Activated CD4-positive, alpha-beta T cell treated with anti-CD3 and anti-CD28 coated beads for 36 hours (primary cell): Measurements from ENCODE around the gene POLR3H. TPM values are rescaled to one million over a fixed set of nuclear protein-coding genes. Genes with fewer than 3 reads are reported as not detected.
"Not testable (repeated sequence)": the region's sequence is repeated elsewhere in the genome, so short reads cannot be mapped to it uniquely, and the experiment has no call there.

Experiments used
- ATAC-seq: fragments of 200-7000 bp; cut with Tn5 transposase; one replicate; pipeline ENCODE4 v1.10.0; 2021; ENCODE audit warnings: mild to moderate bottlenecking, moderate library complexity
- CTCF ChIA-PET: fragments of 350-600 bp; sonication (Branson Sonifier 250); formaldehyde crosslinking; loops from one replicate; lab custom pipeline; 2021; ENCODE audit warnings: antibody characterized with exemption; lab: Charles Lee
- POLR2A ChIA-PET: fragments of 350-600 bp; sonication (Branson Sonifier 250); formaldehyde crosslinking; loops from one replicate; lab custom pipeline; 2021; ENCODE audit warnings: antibody characterized with exemption, inconsistent platforms; lab: Charles Lee
- DNase-seq: peaks from one replicate; pipeline ENCODE4 v3.0.0-alpha.2; 2020
- H3K27ac Mint-ChIP-seq: one replicate; pipeline ENCODE4 v1.8.0; 2021; ENCODE audit warnings: mixed read lengths
- H3K27me3 Mint-ChIP-seq: one replicate; pipeline ENCODE4 v1.8.0; 2021; ENCODE audit warnings: mixed read lengths
- H3K36me3 Mint-ChIP-seq: one replicate; pipeline ENCODE4 v1.8.0; 2021; ENCODE audit warnings: low read depth, mixed read lengths
- H3K4me1 Mint-ChIP-seq: one replicate; pipeline ENCODE4 v1.8.0; 2021; ENCODE audit warnings: mixed read lengths
- H3K4me3 Mint-ChIP-seq: one replicate; pipeline ENCODE4 v1.8.0; 2021; ENCODE audit warnings: mild to moderate bottlenecking, moderate library complexity, mixed read lengths
- H3K9me3 Mint-ChIP-seq: one replicate; pipeline ENCODE4 v1.8.0; 2021; ENCODE audit warnings: low read depth, mixed read lengths
- intact Hi-C, 2 experiments: fragments of 100-400 bp; cut with DNase I in 1 of 2; cut with micrococcal nuclease in 1 of 2; formaldehyde crosslinking; loops; one replicate each; pipeline versions ENCODE4 v1.14.2 to v1.15.1; 2022 to 2024; cut with DNase I, micrococcal nuclease
- total RNA-seq, 2 experiments: library from RNA; stranded (reverse); gene quantifications; one replicate each; pipeline ENCODE4 v1.2.3, GENCODE V29; 2021

POLR3H gene
- total RNA-seq, 2 experiments from 2014 or later = 18.3 to 24.6 TPM

DNA sequence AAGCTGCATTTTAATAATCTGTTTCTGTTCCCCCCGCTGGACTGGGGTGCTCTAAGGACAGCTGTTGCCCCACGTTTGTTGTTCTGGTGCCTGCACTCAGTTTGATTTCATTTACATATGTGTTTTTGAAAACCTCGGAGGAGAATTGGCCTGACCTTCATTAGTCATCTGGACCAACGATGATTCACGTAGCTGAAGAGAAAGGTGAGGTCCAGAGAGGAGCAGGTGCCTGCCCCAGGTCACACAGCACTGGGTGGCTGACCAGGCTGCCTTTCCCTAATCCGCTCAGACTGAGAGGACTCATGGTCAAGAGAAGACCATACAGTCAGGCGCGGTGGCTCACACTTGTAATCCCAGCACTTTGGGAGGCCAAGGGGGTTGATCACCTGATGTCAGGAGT lies 20.3 kb upstream of the POLR3H start:
- no peak for DNase-seq
- intact Hi-C loops = no loop called here
- H3K27me3 Mint-ChIP-seq = peaks cover 11% of the 10 kb centered on the region
- CTCF ChIA-PET = interaction anchor here (0.6 kb wide), 2 partner anchors 29 to 32 kb away, joined by 3 to 4 read pairs; no protein-coding TSS in a partner anchor
- H3K4me1 Mint-ChIP-seq = peaks cover 4% of the 10 kb centered on the region
- no peak overlapping the region for H3K27ac Mint-ChIP-seq
- POLR2A ChIA-PET = interaction anchor here (0.6 kb wide), 1 partner anchor 22 kb away, joined by 9 read pairs; no protein-coding TSS in a partner anchor
- ATAC-seq = no peak
- H3K4me3 Mint-ChIP-seq = no peak overlapping the region
- H3K9me3 Mint-ChIP-seq = no peaks in the 10 kb centered on the region
- no peaks in the 10 kb centered on the region for H3K36me3 Mint-ChIP-seq

GRCh38 chr22:41563051-41563711 lies 18.9 kb upstream of the POLR3H start:
- no peak for DNase-seq
- no peak overlapping the region for H3K27ac Mint-ChIP-seq
- no peaks in the 10 kb centered on the region for H3K36me3 Mint-ChIP-seq
- no peak for ATAC-seq
- CTCF ChIA-PET = interaction anchor here (0.8 to 0.9 kb wide), 2 partner anchors 159 to 201 kb away, joined by 3 to 4 read pairs; no protein-coding TSS in a partner anchor
- POLR2A ChIA-PET = no interaction called here
- H3K4me1 Mint-ChIP-seq = peaks cover 4% of the 10 kb centered on the region
- H3K4me3 Mint-ChIP-seq = no peak overlapping the region
- H3K9me3 Mint-ChIP-seq = no peaks in the 10 kb centered on the region
- peaks cover 11% of the 10 kb centered on the region for H3K27me3 Mint-ChIP-seq
- intact Hi-C loops = no loop called here

- no peak overlapping the region for H3K27ac Mint-ChIP-seq
- H3K4me1 Mint-ChIP-seq = peaks cover 7% of the 10 kb centered on the region
- no peaks in the 10 kb centered on the region for H3K9me3 Mint-ChIP-seq
- peaks cover 14% of the 10 kb centered on the region for H3K27me3 Mint-ChIP-seq
- intact Hi-C loops = no loop called here
- DNase-seq (no peak), ATAC-seq (no peak)
- ChIA-PET CTCF (no interaction called here), POLR2A (no interaction called here)
- H3K36me3 Mint-ChIP-seq = no peaks in the 10 kb centered on the region
- no peak overlapping the region for H3K4me3 Mint-ChIP-seq
Measured at GRCh38 chr22:41562461-41562860, 18.2 kb upstream of the POLR3H start.

DNA sequence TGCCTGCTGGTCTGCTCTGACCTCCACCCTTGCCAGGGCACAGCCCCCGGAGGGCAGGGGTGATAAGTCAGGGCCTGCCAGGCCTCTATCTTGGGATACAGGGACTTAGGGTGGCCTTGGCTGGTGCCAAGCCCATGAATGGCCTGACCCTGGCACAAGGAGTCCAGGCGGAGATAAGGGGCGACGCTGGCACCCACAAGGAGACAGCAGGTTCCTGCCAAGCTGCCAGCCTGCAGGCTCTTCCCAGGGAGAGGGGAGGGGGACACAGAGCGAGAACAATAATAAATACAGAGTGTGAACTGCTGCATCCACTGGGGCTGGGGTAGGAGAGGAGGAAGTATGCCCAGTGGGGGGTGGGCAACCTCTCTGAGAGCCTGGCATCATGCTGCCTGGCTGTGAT lies 17.5 kb upstream of the POLR3H start:
- peaks cover 14% of the 10 kb centered on the region for H3K27me3 Mint-ChIP-seq
- no peak overlapping the region for H3K27ac Mint-ChIP-seq
- H3K4me3 Mint-ChIP-seq = no peak overlapping the region
- H3K36me3 Mint-ChIP-seq = no peaks in the 10 kb centered on the region
- DNase-seq = no peak
- ATAC-seq = no peak
- ChIA-PET POLR2A (no interaction called here), CTCF (interaction anchor here (0.7 kb wide), 1 partner anchor 170 kb away, joined by 3 read pairs; no protein-coding TSS in a partner anchor)
- peaks cover 10% of the 10 kb centered on the region for H3K4me1 Mint-ChIP-seq
- no peaks in the 10 kb centered on the region for H3K9me3 Mint-ChIP-seq
- intact Hi-C loops = no loop called here

DNA sequence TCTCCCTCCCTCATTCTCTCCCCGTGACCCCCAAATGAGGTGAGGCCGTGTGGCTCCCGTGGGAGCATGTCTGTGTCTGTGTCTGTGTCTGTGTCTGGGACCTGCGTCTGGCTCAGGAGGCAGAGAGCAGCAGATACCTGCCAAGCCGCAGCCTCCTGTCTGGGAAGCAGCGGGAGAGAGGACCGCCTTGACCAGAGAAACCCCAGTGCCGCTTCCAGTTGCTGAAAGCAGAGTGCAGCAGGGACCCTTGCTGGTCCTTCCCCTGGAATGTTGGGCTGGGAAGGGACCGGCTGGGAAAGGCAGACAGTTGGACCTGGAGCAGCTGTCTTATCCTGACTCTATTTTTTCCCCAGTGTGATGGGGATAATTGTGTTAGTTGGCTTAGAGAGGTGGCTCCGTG lies 17.1 kb upstream of the POLR3H start:
- H3K4me1 Mint-ChIP-seq = peaks cover 10% of the 10 kb centered on the region
- intact Hi-C loops = no loop called here
- POLR2A ChIA-PET = no interaction called here
- CTCF ChIA-PET = interaction anchor here (0.7 kb wide), 1 partner anchor 170 kb away, joined by 3 read pairs; no protein-coding TSS in a partner anchor
- no peaks in the 10 kb centered on the region for H3K36me3 Mint-ChIP-seq
- peaks cover 18% of the 10 kb centered on the region for H3K27me3 Mint-ChIP-seq
- ATAC-seq = no peak
- no peak overlapping the region for H3K27ac Mint-ChIP-seq
- no peaks in the 10 kb centered on the region for H3K9me3 Mint-ChIP-seq
- no peak overlapping the region for H3K4me3 Mint-ChIP-seq
- no peak for DNase-seq

- no peak overlapping the region for H3K27ac Mint-ChIP-seq
- peaks cover 6% of the 10 kb centered on the region for H3K4me1 Mint-ChIP-seq
- no peak overlapping the region for H3K4me3 Mint-ChIP-seq
- POLR2A ChIA-PET = no interaction called here
- no peaks in the 10 kb centered on the region for H3K36me3 Mint-ChIP-seq
- intact Hi-C loops = no loop called here
- H3K9me3 Mint-ChIP-seq = no peaks in the 10 kb centered on the region
- CTCF ChIA-PET = no interaction called here
- H3K27me3 Mint-ChIP-seq = peaks cover 19% of the 10 kb centered on the region
- DNase-seq (no peak), ATAC-seq (no peak)
Measured at GRCh38 chr22:41560095-41560471, 15.8 kb upstream of the POLR3H start.

DNA sequence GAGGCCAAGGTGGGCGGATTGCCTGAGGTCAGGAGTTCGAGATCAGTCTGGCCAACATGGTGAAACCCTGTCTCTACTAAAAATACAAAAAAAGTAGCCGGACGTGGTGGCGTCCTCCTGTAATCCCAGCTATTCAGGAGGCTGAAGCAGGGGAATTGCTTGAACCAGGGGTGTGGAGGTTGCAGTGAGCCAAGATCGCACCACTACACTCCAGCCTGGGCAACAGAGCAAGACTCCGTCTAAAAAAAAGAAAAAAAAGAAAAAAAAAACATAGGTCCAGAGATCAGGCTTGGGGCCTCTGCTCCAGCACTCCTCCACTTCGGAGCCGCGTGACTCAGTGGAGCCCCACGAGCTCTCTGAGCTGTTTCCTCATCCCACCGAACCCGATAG lies 14.0 kb upstream of the POLR3H start:
- ChIA-PET CTCF (interaction anchor here (0.9 kb wide), 1 partner anchor 156 kb away, joined by 3 read pairs; no protein-coding TSS in a partner anchor), POLR2A (interaction anchor here (0.7 kb wide), 1 partner anchor 318 kb away, joined by 4 read pairs; no protein-coding TSS in a partner anchor)
- intact Hi-C loops, H3K27ac Mint-ChIP-seq, H3K4me1 Mint-ChIP-seq, DNase-seq, H3K36me3 Mint-ChIP-seq, ATAC-seq, H3K9me3 Mint-ChIP-seq, H3K4me3 Mint-ChIP-seq: not testable (repeated sequence)
- H3K27me3 Mint-ChIP-seq = peaks cover 19% of the 10 kb centered on the region

GRCh38 chr22:41557401-41558240 lies 13.4 kb upstream of the POLR3H start:
- Mint-ChIP-seq H3K27me3 (peaks cover 19% of the 10 kb centered on the region), H3K27ac (no peak overlapping the region), H3K4me3 (no peak overlapping the region), H3K36me3 (no peaks in the 10 kb centered on the region), H3K9me3 (no peaks in the 10 kb centered on the region), H3K4me1 (peaks cover 6% of the 10 kb centered on the region)
- ATAC-seq (peak; percentile 78), DNase-seq (peak; percentile 48)
- CTCF ChIA-PET = interaction anchor here (0.9 kb wide), 1 partner anchor 155 kb away, joined by 3 read pairs; no protein-coding TSS in a partner anchor
- POLR2A ChIA-PET = interaction anchor here (0.7 to 1.2 kb wide), 3 partner anchors 32 to 319 kb away, joined by 3 to 4 read pairs (median 3); partner anchors contain the start of genes PMM1 and XRCC6
- intact Hi-C loops = no loop called here

- Mint-ChIP-seq H3K27me3 (peaks cover 19% of the 10 kb centered on the region), H3K4me3 (no peak overlapping the region), H3K27ac (no peak overlapping the region), H3K36me3 (no peaks in the 10 kb centered on the region), H3K4me1 (peaks cover 6% of the 10 kb centered on the region), H3K9me3 (no peaks in the 10 kb centered on the region)
- CTCF ChIA-PET = no interaction called here
- intact Hi-C loops = no loop called here
- POLR2A ChIA-PET = no interaction called here
- DNase-seq (no peak), ATAC-seq (no peak)
Measured at GRCh38 chr22:41556561-41556960, 12.3 kb upstream of the POLR3H start.

DNA sequence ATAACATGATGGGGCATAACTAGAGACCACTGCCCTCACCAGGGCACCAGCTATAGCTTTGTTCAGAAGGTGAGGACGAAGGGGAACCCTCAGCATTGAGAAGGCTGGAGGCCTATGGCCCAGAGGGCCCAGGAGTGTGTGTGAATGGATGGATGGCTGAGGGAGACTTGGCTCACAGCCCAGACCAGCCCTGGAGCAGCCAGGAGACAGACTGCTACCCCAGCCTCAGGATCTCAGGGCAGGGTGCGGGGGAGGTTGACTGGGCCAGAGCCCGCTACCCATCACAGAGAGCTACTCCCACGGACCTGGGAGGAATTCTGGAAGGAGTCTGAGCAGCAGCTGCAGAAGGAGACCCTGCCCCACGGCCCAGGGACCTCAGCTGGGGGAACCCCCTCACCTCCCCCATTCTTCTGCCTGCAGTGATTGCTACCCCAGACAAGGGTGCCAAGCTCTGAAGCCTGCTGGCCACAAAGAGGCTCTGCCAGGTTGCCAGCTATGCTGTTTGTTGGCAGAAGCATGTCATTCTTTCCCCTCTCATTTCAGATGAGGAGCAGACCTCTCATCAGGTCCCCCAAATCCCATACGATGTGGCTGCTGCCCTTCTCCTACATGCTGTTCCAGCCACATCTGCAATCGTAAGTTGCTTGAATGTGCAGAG lies 11.2 kb upstream of the POLR3H start:
- ATAC-seq (no peak), DNase-seq (no peak)
- intact Hi-C loops = no loop called here
- ChIA-PET POLR2A (interaction anchor here (0.5 kb wide), 1 partner anchor 460 kb away, joined by 3 read pairs; no protein-coding TSS in a partner anchor), CTCF (no interaction called here)
- H3K9me3 Mint-ChIP-seq = no peaks in the 10 kb centered on the region
- no peaks in the 10 kb centered on the region for H3K36me3 Mint-ChIP-seq
- H3K4me1 Mint-ChIP-seq = peaks cover 6% of the 10 kb centered on the region
- H3K4me3 Mint-ChIP-seq = no peak overlapping the region
- no peak overlapping the region for H3K27ac Mint-ChIP-seq
- peaks cover 11% of the 10 kb centered on the region for H3K27me3 Mint-ChIP-seq
